ENCODE results near the gene BAZ1A.

The BAZ1A gene

GRCh38 chr14:34875031-34875922 lies at the start of gene BAZ1A:
Gene BAZ1A (minus strand): TSS chr14:34875360. CDS start chr14:34874604, 756 bp downstream.
- H3K27ac ChIP-seq, result peak within 1 kb of the TSS; percentile 99
- peak; percentile 0; the same call in 1 of the 2 replicates for TF ChIP-seq CTCF (conservative IDR thresholded peaks at IDR 0.05)
- no peak for TF ChIP-seq ZFX (IDR thresholded peaks at IDR 0.05)

GRCh38 chr14:34920339-34920738 lies 45.2 kb upstream of the BAZ1A start:
- H3K27ac ChIP-seq, result no peak overlapping the region
- TF ChIP-seq ZFX (IDR thresholded peaks at IDR 0.05), result no peak
- TF ChIP-seq CTCF (conservative IDR thresholded peaks at IDR 0.05), result no peak

GRCh38 chr14:34913619-34914018 lies 38.5 kb upstream of the BAZ1A start:
- TF ChIP-seq CTCF (conservative IDR thresholded peaks at IDR 0.05) (no peak), ZFX (IDR thresholded peaks at IDR 0.05) (no peak)
- H3K27ac ChIP-seq, result no peak overlapping the region

- H3K27ac ChIP-seq, result no peak overlapping the region
- TF ChIP-seq CTCF (conservative IDR thresholded peaks at IDR 0.05), result no peak
- TF ChIP-seq ZFX (IDR thresholded peaks at IDR 0.05), result no peak
These were observed 37.8 kb upstream of the BAZ1A start for GRCh38 chr14:34912966-34913365.

- peak; percentile 24 for TF ChIP-seq CTCF (conservative IDR thresholded peaks at IDR 0.05)
- TF ChIP-seq ZFX (IDR thresholded peaks at IDR 0.05), result no peak
- no peak overlapping the region for H3K27ac ChIP-seq
These were observed 37.0 kb upstream of the BAZ1A start for GRCh38 chr14:34912182-34912581.

- no peak for TF ChIP-seq ZFX (IDR thresholded peaks at IDR 0.05)
- TF ChIP-seq CTCF (conservative IDR thresholded peaks at IDR 0.05), result no peak
- no peak overlapping the region for H3K27ac ChIP-seq
These were observed 36.3 kb upstream of the BAZ1A start for GRCh38 chr14:34911209-34912150.

Measured in C4-2B (cell line).